NCI-H510A (cell line): ENCODE results near the gene INSC.

ENCODE experiments used
- DNase-seq: peaks from one replicate; lab custom pipeline; 2025; lab: John Stamatoyannopoulos, UW

The INSC gene

DNA sequence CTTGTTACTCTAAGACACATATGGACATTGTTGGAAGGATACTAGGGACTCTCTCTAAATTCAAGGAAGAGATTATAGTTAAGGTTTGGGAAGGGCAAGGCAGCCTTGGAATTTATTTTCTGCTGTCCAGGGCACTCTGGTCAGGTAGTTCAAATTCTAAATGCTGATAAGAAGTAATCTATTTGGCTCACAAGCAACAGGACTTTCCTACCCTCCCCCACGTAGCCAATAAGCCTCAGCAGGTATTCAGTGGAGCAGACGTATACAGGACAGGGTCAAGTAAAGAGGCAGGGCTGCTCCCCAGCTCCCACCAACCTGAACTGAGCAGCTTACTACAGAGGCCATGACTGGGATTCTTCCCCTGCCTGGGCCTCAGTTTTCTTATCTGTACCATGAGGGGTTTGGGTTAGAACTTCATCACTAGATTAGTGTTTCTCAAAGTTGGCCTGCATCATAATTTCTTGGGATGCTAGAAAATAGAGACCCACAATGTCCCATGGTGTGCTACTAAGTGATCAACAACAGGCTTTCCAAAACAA, 6.1 kb upstream of the INSC start:
- DNase-seq, result no peak

DNA sequence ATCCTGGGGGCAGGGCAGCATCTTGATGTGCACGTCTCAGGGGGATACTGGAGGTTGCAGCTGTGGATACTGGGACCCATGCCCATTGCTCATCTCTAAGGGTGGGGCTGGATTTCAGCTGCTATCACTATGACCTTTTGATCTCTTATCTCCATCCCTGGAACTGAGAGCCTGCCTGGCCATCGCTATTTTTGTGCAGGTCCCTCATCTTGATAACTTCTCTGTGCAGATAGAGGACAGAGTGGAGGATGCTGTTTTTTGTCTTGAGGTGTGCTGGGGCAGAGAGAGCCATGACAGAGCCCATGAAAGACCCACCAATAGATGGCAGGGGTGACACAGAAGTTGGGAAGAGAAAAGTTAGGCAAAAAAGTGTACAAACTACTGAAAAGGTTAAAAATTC, 5.1 kb upstream of the INSC start:
- DNase-seq, result no peak

DNA sequence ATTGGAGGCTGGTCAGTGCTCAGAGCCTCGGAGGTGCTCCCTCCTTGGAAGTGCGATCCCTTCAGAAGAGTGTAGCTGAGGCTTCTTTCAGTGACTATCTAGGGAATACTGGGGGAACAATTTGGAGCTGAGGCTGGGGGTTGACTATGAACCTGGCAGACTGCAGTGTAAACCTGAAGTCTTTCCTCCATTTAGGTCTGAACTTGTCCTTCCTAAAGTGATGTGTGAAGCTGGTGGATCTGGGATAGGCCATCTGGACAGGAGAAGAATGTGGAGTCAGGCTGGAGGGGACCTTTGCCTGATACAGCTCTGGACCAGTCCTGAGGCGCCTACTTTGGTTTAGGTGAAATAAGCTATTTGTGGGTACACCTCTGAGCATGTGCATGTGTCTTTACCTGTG, 3.5 kb upstream of the INSC start:
- no peak for DNase-seq

- DNase-seq, result no peak
Measured at GRCh38 chr11:15112131-15112541, 2.6 kb upstream of the INSC start.

DNA sequence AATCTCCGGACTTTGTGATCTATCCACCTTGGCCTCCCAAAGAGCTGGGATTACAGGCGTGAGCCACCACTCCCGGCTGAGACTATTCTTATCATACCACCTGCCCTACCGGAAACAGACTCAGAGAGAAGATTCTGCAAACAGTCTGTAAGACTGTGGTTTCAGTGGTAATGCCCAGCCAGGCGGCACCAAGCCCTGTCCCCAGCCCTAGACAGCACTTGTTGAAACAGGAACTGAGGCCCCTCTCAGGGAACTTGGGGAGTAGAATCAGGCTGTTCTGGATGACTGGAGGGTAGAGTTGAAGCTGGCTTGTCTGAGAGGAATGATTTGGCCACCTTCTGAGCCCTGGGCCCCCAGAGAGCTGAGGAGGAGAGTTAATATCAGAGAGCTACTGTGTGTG, 1.3 kb upstream of the INSC start:
- DNase-seq, result no peak

- DNase-seq, result no peak
Measured at GRCh38 chr11:15115686-15116085, 963 bp downstream of the INSC start.

- DNase-seq, result no peak
Measured at GRCh38 chr11:15117751-15118150, 3.0 kb downstream of the INSC start.

DNA sequence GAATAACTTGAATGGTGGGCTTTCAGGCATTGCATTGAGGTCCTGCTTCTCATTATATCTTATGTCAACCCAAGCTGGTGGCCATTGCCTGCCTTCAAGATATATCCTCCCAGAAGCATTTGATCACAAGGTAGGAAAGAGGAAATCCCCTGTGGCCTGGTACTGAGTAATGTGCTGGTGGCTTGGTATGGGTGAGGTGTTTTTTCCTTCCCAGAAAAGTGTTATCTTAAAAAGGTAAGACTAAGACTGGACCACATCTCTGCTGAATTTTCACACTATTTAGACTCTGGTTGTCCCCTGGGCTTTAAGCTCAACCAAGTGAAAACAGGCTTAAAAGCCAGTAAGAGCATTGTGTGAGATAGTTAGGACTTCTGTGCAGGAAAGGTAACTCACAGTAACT, 3.7 kb downstream of the INSC start:
- DNase-seq, result no peak

DNA sequence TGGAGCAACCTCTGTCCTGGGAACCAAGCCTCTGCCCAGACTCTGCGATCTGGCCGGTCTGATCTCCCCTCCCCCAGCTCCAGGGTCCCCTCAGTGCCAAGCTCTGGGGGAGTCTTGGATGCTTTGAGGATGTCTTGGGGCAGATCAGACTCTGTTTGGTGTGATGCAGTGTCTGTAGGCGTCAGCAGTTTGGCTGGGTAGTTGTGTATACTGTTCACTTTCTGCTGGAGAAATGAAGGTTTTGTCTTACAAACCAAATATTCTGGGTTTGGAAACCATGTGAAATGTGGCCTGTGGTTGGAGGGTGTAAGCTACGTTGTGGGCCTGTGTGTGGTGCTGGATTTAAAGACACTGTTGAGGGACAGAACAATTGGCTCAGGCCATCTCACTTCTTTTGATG, 4.6 kb downstream of the INSC start:
- DNase-seq, result no peak

- no peak for DNase-seq
Measured at GRCh38 chr11:15119826-15120225, 5.1 kb downstream of the INSC start.

DNA sequence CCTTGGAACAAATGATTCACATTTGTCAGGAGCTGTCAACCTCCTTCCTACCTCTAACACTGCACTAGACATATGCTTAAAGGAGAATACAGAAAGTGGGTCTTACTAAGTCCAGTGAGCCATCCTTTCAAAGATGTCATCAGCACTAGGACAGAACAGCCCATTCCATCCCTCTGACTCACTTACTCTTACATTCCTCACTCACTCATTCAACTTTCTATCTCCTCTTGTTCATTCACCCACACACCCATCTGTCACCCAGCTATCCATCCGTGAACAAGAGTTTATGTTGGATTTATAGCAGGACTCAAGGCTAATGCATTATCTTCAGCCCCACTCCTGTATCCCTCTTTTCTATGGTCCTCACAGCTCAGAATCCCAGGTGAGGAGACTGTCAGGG, 9.1 kb downstream of the INSC start:
- no peak for DNase-seq

GRCh38 chr11:15124528-15124927, 9.8 kb downstream of the INSC start:
- no peak for DNase-seq

DNA sequence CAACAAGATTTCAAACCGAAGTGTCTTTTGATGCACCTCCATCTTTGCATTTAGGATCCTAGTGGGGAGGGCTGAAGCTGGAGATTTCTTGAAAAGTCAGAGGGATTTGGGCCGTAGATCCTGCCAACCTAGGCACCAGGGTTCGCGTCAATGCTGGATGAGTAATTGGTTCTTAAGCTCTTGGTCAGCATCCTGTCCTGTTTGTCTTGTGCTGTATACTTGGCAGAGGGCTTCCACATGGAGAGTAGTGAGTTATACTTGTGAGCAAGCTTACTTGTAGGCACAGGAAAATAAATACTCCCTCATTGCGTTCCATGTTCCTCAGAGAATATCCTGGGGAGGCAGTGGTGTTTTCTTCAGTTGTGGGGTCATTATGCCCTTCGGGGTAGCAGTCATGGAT, 12.6 kb downstream of the INSC start:
- DNase-seq, result no peak

DNA sequence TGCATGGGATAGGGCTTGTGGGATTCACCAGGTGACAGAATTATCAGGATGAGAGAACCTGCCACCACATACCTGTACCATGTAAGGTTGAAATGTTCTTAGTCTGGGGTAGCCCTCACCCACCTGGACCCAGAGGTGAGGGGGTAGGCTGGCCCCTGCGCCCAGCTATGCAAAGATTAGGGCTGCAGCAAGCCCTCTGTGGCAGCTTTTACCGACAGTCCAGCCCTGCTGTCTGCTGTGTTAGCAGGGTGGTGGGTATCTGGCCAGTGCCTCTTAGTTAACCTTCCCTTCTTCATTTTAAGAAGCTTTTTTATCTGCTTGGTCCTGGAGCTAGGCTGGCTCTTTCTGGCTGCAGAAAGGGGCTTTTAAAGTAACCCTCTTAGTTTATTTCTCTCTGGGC, 13.9 kb downstream of the INSC start:
- DNase-seq, result no peak

- no peak for DNase-seq
Measured at GRCh38 chr11:15136166-15136565, 21.4 kb downstream of the INSC start.

- no peak for DNase-seq
Measured at GRCh38 chr11:15139096-15139770, 24.5 kb downstream of the INSC start.

DNA sequence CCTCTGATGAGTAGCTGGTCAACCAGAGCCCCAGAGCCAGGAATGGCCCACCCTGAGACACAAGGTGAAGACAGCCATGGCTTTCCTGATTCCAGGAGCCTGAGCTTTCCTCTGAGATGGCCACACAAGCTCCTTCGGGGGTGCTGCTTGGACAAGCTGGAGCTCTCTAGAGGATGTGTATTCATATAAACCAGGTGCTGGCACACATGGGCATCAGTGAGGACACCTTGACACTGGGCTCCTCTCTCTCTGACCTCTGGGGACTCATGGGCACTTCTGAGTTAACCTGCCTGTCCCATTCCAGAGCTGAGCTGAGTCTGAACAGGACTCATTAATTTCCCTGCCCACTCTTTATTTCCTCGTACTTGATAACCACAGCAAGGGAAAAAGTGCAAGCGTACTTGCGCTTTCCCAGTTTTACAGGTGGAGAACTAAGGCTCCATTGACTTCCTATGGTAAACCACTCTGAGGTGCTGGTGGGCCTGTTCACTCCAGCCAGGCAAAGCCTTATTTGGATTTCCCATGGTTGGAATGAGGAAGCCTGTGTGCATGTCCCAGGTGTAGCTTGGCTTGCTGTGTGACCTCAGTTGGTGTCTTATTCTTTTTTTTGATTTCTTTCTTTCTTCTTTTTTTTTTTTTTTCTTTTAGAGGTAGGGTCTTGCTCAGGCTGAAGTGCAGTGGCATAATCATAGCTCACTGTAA, 25.4 kb downstream of the INSC start:
- no peak for DNase-seq

DNA sequence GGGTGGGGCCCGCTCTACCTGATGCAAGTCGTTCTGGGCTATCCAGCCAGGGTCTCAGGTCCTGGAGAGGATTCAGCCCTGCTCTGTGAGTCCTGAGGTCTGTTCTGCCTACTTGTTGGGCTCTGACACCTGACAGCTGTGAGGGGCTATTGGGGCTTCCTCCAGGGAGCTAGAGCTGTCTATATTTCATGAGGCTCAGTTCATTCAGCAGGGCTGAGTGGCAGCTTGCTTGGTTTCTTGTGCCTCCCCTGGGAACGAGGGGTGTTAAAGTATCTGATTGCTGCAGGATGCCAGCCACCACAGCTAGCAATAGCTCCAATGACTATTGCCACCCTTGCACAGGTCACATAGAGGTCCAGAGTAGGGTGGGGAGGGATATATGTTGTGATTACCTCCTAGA, 26.7 kb downstream of the INSC start:
- no peak for DNase-seq

- no peak for DNase-seq
Measured at GRCh38 chr11:15142838-15143237, 28.1 kb downstream of the INSC start.

- no peak for DNase-seq
Measured at GRCh38 chr11:15143855-15144254, 29.1 kb downstream of the INSC start.

DNA sequence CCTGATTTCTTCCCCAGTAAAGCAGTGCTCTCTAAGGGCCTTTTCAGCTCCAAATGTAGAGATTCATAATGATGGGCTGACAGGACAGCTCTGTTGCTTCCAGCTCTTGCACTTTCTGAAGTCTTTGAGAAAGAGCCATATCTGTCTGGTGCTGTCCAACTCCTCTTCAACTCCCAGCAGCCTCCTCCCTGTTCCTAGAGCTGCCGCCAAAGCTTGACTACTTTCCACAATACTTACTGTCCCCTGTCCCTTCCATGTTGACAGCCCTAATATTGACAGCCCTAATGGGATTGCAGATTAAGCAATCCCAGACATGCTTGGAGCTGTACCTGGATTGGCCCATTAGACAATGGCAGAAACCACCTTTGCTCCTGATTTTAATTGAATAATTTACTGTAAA, 29.6 kb downstream of the INSC start:
- DNase-seq, result no peak

DNA sequence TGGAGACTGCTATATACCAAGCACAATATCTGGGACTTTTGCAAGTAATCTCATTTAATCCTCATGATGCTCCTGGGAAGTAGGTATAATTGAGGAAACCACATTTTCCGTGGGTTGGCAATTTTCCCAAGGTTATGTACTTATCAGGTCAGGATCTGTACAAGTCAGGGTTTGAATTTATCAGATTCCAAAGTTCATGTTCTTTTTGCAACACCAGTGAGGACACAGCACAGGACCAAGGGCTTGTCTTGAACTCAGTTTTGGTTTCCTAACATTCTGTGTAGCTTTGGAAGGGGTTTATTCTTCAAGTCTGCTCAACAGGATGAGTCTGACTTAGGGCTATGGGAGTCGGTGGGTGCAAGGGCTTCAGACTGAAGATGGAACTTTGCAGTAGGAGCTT, 30.4 kb downstream of the INSC start:
- no peak for DNase-seq

- no peak for DNase-seq
Measured at GRCh38 chr11:15145615-15146014, 30.9 kb downstream of the INSC start.
